Activated T-cell treated with anti-CD3 and anti-CD28 coated beads for 48 hours (primary cell): Measurements from ENCODE around the gene GCNT3.
"Not testable (repeated sequence)": the region's sequence is repeated elsewhere in the genome, so short reads cannot be mapped to it uniquely, and the experiment has no call there.

Source experiments
- DNase-seq: peaks from one replicate; pipeline ENCODE4 v3.0.0-alpha.2; 2020; ENCODE audit warnings: low read depth

The GCNT3 gene

GRCh38 chr15:59616379-59616778, 4.8 kb downstream of the GCNT3 start:
- no peak for DNase-seq

DNA sequence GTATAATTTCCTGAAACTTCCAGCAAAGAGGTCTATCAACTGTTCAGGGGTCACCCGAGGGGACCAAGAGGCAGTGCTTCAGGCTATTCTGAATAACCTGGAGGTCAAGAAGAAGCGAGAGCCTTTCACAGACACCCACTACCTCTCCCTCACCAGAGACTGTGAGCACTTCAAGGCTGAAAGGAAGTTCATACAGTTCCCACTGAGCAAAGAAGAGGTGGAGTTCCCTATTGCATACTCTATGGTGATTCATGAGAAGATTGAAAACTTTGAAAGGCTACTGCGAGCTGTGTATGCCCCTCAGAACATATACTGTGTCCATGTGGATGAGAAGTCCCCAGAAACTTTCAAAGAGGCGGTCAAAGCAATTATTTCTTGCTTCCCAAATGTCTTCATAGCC, 6.8 kb downstream of the GCNT3 start:
- no peak for DNase-seq

DNA sequence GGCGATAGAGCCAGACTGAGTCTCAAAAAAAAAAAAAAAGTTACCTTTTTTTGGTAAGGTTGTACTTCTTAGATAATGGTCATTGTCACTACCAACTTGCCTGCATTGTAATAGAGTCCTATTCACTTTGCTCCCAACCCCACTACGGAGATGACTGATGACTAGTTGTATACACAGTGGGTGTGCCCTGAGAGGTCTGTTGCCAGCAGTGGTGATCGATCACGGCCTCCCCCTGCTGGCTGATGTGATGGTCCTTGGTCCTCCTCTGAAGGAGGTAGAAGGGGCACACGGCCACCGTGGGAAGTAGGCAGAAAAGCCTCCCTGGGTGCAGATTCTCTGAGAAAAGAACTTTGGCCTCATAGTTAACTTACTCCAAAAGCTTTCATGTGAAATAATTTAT, 10.7 kb downstream of the GCNT3 start:
- DNase-seq = peak; percentile 49

- no peak for DNase-seq
Measured at GRCh38 chr15:59632714-59633113, 21.1 kb downstream of the GCNT3 start.

DNA sequence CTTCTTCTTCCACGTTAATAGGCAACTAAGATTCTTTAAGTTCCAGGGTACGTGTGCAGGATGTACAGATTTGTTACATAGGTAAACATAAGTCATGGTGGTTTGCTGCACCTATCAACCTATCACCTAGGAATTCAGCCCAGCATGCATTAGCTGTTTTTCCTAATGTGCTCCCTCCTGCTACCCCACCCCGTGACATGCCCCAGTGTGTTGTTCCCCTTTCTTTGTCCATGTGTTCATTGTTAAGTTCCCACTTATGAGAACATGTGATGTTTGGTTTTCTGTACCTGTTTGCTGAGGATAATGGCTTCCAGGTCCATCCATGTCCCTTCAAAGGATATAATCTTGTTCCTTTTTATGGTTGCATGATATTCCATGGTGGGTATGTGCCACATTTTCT, 24.6 kb downstream of the GCNT3 start:
- no peak for DNase-seq

DNA sequence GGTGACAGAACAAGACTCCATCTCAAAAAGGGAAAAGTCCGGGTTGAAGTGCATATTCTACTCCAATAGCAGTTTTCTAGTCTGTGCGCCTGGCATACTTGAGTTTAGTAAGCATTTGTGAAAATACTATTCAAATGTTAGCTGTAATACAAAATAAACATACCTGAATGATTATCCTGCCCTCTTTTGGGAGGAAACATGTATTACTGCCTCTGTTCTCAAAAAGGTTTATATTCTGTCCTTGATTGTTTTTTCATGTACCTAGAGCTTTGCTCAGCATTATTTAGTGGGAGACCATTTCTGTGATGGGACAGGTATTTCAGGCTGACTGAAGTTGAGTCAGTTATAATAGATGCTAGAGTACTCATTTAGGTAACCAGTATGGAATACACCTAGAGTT, 25.9 kb downstream of the GCNT3 start:
- not testable (repeated sequence) for DNase-seq

- DNase-seq = no peak
Measured at GRCh38 chr15:59642351-59642750, 30.8 kb downstream of the GCNT3 start.

- DNase-seq = no peak
Measured at GRCh38 chr15:59644756-59645155, 33.2 kb downstream of the GCNT3 start.

DNA sequence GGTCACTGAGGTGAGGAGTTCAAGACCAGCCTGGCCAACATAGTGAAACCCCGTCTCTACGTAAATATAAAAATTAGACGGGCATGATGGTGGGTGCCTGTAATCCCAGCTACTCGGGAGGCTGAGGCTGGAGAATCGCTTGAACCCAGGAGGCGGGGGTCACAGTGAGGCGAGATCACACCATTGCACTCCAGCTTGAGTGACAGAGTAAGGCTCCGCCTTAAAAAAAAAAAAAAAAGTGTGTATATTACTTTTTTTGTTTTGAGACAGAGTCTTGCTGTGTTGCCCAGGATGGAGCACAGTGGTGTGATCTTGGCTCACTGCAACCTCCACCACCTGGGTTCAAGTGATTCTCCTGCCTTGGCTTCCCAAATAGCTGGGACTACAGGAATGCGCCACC, 34.2 kb downstream of the GCNT3 start:
- DNase-seq = not testable (repeated sequence)

GRCh38 chr15:59646277-59646676, 34.7 kb downstream of the GCNT3 start:
- no peak for DNase-seq

GRCh38 chr15:59647085-59647484, 35.5 kb downstream of the GCNT3 start:
- no peak for DNase-seq

GRCh38 chr15:59649603-59650002, 38.0 kb downstream of the GCNT3 start:
- DNase-seq = no peak

DNA sequence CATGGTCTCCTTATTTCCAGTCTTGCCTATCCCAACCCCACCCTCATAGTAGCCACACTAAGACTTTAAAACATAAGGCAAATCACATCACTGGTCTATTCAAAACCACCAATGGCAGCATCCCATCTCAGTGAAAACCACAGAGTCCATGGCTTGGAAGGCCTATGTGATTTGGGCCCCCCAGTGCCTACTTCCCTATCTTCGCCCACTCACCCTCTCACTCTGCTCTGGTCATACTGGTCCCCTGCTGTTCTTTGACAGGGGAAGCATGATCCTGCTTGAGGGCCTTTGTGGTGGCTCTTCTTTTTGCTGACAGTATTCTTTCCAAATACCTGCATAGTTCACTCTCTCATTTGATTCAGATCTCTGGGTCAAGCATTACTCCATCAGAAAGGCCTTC, 42.5 kb downstream of the GCNT3 start:
- DNase-seq = no peak

DNA sequence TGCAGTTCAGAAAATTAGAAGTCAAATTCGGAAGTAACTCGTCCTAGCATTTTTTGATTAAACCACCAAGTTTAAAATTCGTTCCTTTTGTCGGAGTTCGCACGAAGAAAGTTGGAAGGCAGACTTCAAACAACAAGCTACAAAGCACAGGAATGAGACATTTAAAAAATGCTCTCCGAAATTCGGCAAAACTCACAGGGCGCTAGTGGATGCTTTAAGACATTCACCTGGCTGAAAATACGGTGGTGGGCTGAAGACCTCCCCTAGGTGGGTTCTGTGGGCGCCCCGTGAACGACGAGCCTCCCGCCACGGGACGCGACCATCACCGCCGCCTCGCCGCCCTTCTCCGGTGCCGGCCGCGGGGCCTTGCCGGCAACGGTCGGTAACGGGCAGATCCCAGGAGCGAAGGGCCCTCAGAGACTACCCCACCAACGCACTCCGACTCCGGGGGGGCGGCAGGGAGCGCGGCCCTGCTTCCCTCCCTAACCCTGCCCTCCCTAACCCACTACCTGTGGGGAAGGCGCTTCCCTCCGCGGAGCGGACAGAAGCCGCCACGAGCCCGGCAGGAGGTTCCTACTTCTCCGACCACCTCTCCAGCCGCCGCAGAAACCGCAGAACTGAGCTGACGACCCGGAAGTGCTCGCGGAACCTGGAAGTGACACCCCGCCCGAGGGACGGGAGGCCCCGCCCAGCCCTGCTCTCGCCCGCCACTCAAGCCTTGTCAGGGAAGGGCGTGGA, 45.5 kb downstream of the GCNT3 start, which contains the start of gene GTF2A2:
TSS of gene GTF2A2 (minus strand) at position 619 of the 738 bp plus-strand sequence. CDS start 5,238 bp downstream, outside the sequence.
- DNase-seq = peak; percentile 93

- no peak for DNase-seq
Measured at GRCh38 chr15:59657635-59658125, 46.1 kb downstream of the GCNT3 start.

DNA sequence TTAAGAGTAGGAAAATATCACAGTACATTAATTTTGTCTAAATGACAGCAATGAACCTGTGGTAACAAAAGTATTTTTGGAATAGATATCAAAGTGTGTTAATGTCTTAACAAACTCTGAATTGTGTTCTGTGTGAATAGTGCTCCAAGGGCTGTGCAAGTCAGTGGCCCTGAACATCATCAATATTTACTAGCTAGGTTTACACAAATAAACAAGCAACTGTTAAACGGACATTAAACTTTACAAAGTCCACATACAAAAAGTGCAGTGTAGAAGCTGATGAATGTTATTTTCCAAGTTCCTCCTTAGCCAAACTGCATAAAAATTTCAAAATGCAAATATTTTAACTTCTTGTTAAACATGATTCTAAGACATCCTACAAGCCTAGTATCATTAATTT, 47.8 kb downstream of the GCNT3 start:
- no peak for DNase-seq

DNA sequence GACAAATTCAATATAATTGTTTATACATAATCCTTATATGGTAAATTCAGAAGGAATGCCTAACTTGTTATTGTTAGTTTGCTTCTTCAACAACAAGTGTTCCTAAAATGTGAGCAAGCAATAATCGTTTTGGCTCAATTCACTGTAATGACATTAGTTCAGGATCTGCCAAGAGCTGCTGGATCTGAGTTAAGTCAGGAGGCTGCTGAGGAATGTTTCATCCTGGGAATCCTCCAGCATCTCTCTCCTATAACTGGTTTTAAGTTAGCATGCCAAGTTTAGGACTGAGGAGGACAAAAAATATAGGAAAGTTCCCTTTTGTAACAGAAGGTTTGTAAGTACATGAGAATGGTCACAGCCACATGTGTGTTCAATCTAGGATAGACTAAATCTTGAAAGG, 50.7 kb downstream of the GCNT3 start:
- DNase-seq = no peak

GRCh38 chr15:59668556-59668955, 57.0 kb downstream of the GCNT3 start:
- no peak for DNase-seq
